Suprapubic skin (tissue), 4 donors: ENCODE measurements around the gene SVIL. TPM values are rescaled to one million over a fixed set of nuclear protein-coding genes. Genes with fewer than 3 reads are reported as not detected.
"Not testable (repeated sequence)": the region's sequence is repeated elsewhere in the genome, so short reads cannot be mapped to it uniquely, and the experiment has no call there.

ENCODE experiments used
- DNase-seq, 2 donors: peaks; one replicate each; pipeline ENCODE4 v3.0.0-alpha.2; 2019; ENCODE audit warnings: low spot score in 2 of 2
- H3K27ac ChIP-seq: fragments of 200-600 bp; sonication (generic); one replicate; pipeline ENCODE4 v1.5.1; 2019
- H3K27me3 ChIP-seq: fragments of 200-600 bp; sonication (generic); one replicate; pipeline ENCODE4 v1.5.1; 2019
- H3K36me3 ChIP-seq: fragments of 200-600 bp; sonication (generic); one replicate; pipeline ENCODE4 v1.5.1; 2019
- H3K4me1 ChIP-seq: fragments of 200-600 bp; sonication (generic); one replicate; pipeline ENCODE4 v1.5.1; 2019
- H3K4me3 ChIP-seq: fragments of 200-600 bp; sonication (generic); one replicate; pipeline ENCODE4 v1.5.1; 2019; ENCODE audit warnings: mild to moderate bottlenecking
- H3K9me3 ChIP-seq: fragments of 200-600 bp; sonication (generic); one replicate; pipeline ENCODE4 v1.5.1; 2019
- EP300 ChIP-seq: sonication (generic); formaldehyde crosslinking; IDR thresholded peaks from one replicate; pipeline ENCODE4 v1.6.1; 2017; ENCODE audit warnings: antibody characterized with exemption
- POLR2A ChIP-seq, 2 donors: fragments of 450-650 bp; IDR thresholded peaks; one replicate each; pipeline ENCODE4 v1.6.1; 2017; ENCODE audit warnings: antibody characterized with exemption in 2 of 2, mild to moderate bottlenecking in 2 of 2, moderate library complexity in 2 of 2
- POLR2AphosphoS5 ChIP-seq, 3 donors: sonication (generic); formaldehyde crosslinking; IDR thresholded peaks; one replicate each; pipeline ENCODE4 v1.6.1; 2017; ENCODE audit warnings: antibody characterized with exemption in 3 of 3
- WGBS: methylation state at CpG from one replicate; pipeline ENCODE4 v1.1.5; 2018; 5-methylcytosine and 5-hydroxymethylcytosine counted together
- total RNA-seq, 4 donors: library from RNA; depleted of rRNA; stranded (reverse); fragments of >200 nt; gene quantifications; one replicate each; pipeline ENCODE4 v1.1.0, GENCODE V29; 2016
- TF ChIP-seq, protein P1 (sequence below), 2 donors: fragments of 200-600 bp in 1 of 2; fragments of 450-650 bp in 1 of 2; sonication (generic) in 1 of 2; IDR thresholded peaks; one replicate each; pipeline ENCODE4 v1.5.1; 2016 to 2019; ENCODE audit warnings: antibody characterized with exemption in 2 of 2, mild to moderate bottlenecking in 1 of 2, moderate library complexity in 1 of 2

The SVIL gene
- total RNA-seq, 4 donors from 2014 or later, result 52.9 to 129 (median 72.1) TPM

GRCh38 chr10:29585488-29585976, 49.2 kb downstream of the SVIL start:
- no peak overlapping the region for H3K27ac ChIP-seq
- H3K4me1 ChIP-seq, result peaks cover 33% of the 10 kb centered on the region
- TF ChIP-seq, protein P1, sequence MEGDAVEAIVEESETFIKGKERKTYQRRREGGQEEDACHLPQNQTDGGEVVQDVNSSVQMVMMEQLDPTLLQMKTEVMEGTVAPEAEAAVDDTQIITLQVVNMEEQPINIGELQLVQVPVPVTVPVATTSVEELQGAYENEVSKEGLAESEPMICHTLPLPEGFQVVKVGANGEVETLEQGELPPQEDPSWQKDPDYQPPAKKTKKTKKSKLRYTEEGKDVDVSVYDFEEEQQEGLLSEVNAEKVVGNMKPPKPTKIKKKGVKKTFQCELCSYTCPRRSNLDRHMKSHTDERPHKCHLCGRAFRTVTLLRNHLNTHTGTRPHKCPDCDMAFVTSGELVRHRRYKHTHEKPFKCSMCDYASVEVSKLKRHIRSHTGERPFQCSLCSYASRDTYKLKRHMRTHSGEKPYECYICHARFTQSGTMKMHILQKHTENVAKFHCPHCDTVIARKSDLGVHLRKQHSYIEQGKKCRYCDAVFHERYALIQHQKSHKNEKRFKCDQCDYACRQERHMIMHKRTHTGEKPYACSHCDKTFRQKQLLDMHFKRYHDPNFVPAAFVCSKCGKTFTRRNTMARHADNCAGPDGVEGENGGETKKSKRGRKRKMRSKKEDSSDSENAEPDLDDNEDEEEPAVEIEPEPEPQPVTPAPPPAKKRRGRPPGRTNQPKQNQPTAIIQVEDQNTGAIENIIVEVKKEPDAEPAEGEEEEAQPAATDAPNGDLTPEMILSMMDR (IDR thresholded peaks at IDR 0.05), result no peak
- no peak for TF ChIP-seq POLR2A (IDR thresholded peaks at IDR 0.05)
- no peak for TF ChIP-seq EP300
- no peak for TF ChIP-seq POLR2AphosphoS5 (IDR thresholded peaks at IDR 0.05)
- 76% methylated on average over 14 of the region's 18 CpGs for WGBS
- H3K4me3 ChIP-seq, result no peak overlapping the region
- no peaks in the 10 kb centered on the region for H3K27me3 ChIP-seq
- DNase-seq, result no peak
- no peaks in the 10 kb centered on the region for H3K36me3 ChIP-seq
- no peaks in the 10 kb centered on the region for H3K9me3 ChIP-seq

DNA sequence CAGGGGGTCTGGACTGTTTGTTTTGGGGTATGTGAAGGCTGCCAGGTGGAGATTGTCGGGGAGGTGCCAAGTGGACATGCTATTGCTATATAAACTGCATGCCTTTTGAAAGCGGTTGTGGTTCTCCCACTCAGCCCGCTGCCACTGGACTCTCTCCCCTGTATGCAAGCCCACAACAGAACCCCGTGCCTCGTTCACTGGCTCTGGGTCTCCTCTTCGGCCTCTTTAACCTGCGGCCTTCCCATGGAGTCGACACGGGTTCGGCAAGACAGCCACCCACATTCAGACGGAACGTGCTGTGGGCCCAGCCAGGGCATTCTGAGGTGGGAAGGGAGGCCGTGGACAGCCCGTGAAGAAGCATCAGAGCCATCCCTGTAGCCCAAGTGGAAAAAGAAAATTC, 50.3 kb downstream of the SVIL start:
- no peaks in the 10 kb centered on the region for H3K36me3 ChIP-seq
- WGBS, result 94% methylated on average over 12 of the region's 14 CpGs
- no peaks in the 10 kb centered on the region for H3K9me3 ChIP-seq
- no peak overlapping the region for H3K27ac ChIP-seq
- H3K4me3 ChIP-seq, result no peak overlapping the region
- TF ChIP-seq POLR2A (IDR thresholded peaks at IDR 0.05) (no peak), EP300 (no peak), POLR2AphosphoS5 (IDR thresholded peaks at IDR 0.05) (no peak)
- H3K4me1 ChIP-seq, result peaks cover 22% of the 10 kb centered on the region
- H3K27me3 ChIP-seq, result no peaks in the 10 kb centered on the region
- no peak for DNase-seq

DNA sequence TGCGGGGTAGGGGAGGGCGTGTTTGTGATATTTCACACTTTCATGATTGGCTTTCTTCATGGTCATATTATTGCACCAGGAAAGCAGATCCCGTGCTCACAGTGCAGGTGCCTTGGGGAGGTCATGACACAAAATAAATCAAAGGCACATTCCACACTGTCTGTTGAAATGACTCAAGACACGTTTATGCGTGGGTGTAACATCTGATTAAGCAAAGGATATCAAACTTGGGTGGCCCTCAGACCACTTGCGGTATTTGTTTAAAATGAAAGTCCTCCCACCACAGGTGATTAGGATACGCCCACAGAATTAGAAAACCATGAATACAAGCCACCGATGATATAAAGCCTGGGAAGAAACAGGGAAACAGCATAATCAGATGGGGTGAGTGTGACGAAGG, 51.1 kb downstream of the SVIL start:
- no peaks in the 10 kb centered on the region for H3K9me3 ChIP-seq
- TF ChIP-seq POLR2A (IDR thresholded peaks at IDR 0.05), result no peak
- TF ChIP-seq POLR2AphosphoS5 (IDR thresholded peaks at IDR 0.05), result no peak
- TF ChIP-seq EP300, result no peak
- TF ChIP-seq, protein P1 (IDR thresholded peaks at IDR 0.05), result no peak
- DNase-seq, result no peak
- no peaks in the 10 kb centered on the region for H3K27me3 ChIP-seq
- no peak overlapping the region for H3K27ac ChIP-seq
- no peak overlapping the region for H3K4me3 ChIP-seq
- H3K36me3 ChIP-seq, result no peaks in the 10 kb centered on the region
- WGBS, result 80% methylated on average over 9 of the region's 9 CpGs
- H3K4me1 ChIP-seq, result peaks cover 16% of the 10 kb centered on the region

GRCh38 chr10:29582769-29583168, 52.0 kb downstream of the SVIL start:
- 86% methylated on average over 5 of the region's 5 CpGs for WGBS
- not testable (repeated sequence) for H3K4me1 ChIP-seq, H3K9me3 ChIP-seq, H3K36me3 ChIP-seq, H3K27ac ChIP-seq, DNase-seq, H3K27me3 ChIP-seq, H3K4me3 ChIP-seq

- no peak overlapping the region for H3K27ac ChIP-seq
- no peaks in the 10 kb centered on the region for H3K4me1 ChIP-seq
- H3K9me3 ChIP-seq, result no peaks in the 10 kb centered on the region
- H3K36me3 ChIP-seq, result no peaks in the 10 kb centered on the region
- TF ChIP-seq, protein P1 (IDR thresholded peaks at IDR 0.05), result no peak
- TF ChIP-seq POLR2A (IDR thresholded peaks at IDR 0.05) (no peak), EP300 (no peak)
- no peak for DNase-seq
- 87% methylated on average over 12 of the region's 12 CpGs for WGBS
- no peak overlapping the region for H3K4me3 ChIP-seq
- no peaks in the 10 kb centered on the region for H3K27me3 ChIP-seq
Measured at GRCh38 chr10:29579455-29579970, 55.3 kb downstream of the SVIL start.

DNA sequence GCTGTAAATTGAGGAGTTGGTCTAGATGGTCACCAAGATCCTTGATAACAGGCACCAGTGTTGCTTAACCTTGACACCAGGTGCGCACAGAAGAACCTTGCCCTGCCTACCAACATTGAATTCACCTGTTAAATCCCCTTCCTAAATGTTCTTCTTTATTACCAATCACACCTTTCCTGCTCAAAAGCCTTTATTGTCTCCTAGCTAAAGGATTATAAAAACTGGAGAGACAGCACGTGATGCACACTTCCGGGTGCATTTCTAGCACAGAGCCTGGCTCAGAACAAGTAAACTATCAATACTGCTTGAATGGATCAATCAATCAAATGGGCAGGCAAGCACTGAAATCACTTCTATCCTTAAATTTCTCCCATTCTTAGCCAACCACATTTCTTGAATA, 56.3 kb downstream of the SVIL start:
- H3K27me3 ChIP-seq, result no peaks in the 10 kb centered on the region
- no peak for DNase-seq
- TF ChIP-seq POLR2AphosphoS5 (IDR thresholded peaks at IDR 0.05) (no peak), POLR2A (IDR thresholded peaks at IDR 0.05) (no peak), EP300 (no peak)
- TF ChIP-seq, protein P1 (IDR thresholded peaks at IDR 0.05), result no peak
- H3K4me1 ChIP-seq, result no peaks in the 10 kb centered on the region
- no peak overlapping the region for H3K4me3 ChIP-seq
- H3K36me3 ChIP-seq, result no peaks in the 10 kb centered on the region
- no peak overlapping the region for H3K27ac ChIP-seq
- 88% methylated on average over 3 of the region's 3 CpGs for WGBS
- H3K9me3 ChIP-seq, result no peaks in the 10 kb centered on the region
